ENCODE measurements around the gene CELSR1. TPM values are rescaled to one million over a fixed set of nuclear protein-coding genes. Genes with fewer than 3 reads are reported as not detected.

The CELSR1 gene
- total RNA-seq, 1 experiment from 2014 or later, result 37.6 TPM

DNA sequence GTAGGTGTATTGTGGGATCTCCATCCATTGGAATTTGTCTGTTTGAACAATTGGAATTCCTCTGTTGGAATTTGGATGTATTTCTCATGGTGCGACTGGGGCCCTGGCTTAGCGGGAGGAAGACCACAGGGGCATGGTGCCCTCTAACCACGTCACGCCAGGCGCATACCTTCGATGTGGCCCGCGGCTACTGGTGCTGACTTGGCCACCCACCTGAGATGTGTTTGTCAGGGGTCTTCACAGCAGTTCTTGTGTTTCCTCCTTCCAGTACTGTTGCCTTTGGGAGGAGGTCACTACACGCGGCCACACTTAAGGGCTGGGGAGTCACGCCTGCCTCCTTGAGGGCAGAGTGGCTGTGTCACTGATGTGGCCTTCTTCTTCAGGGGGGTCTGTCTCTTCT, 46.2 kb upstream of the CELSR1 start:
- no peak for DNase-seq
- H3K9me3 ChIP-seq (ENCODE audit: insufficient read depth, low read depth), result no peaks in the 10 kb centered on the region
- TF ChIP-seq, protein P1, sequence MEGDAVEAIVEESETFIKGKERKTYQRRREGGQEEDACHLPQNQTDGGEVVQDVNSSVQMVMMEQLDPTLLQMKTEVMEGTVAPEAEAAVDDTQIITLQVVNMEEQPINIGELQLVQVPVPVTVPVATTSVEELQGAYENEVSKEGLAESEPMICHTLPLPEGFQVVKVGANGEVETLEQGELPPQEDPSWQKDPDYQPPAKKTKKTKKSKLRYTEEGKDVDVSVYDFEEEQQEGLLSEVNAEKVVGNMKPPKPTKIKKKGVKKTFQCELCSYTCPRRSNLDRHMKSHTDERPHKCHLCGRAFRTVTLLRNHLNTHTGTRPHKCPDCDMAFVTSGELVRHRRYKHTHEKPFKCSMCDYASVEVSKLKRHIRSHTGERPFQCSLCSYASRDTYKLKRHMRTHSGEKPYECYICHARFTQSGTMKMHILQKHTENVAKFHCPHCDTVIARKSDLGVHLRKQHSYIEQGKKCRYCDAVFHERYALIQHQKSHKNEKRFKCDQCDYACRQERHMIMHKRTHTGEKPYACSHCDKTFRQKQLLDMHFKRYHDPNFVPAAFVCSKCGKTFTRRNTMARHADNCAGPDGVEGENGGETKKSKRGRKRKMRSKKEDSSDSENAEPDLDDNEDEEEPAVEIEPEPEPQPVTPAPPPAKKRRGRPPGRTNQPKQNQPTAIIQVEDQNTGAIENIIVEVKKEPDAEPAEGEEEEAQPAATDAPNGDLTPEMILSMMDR (conservative IDR thresholded peaks at IDR 0.05), result no peak
- peaks cover 72% of the 10 kb centered on the region for H4K20me1 ChIP-seq (ENCODE audit: insufficient read depth)
- peaks cover 8% of the 10 kb centered on the region; the same call in 1 of the 2 replicates for H3F3A ChIP-seq (ENCODE audit: insufficient read depth, low read depth)
- no peaks in the 10 kb centered on the region for H3K27me3 ChIP-seq (ENCODE audit: insufficient read depth, low read depth)
- POLR2A ChIA-PET (ENCODE audit: unreplicated experiment), result no interaction called here
- no peak overlapping the region for H2AFZ ChIP-seq
- H3K79me2 ChIP-seq (ENCODE audit: low read depth), result peaks cover 59% of the 10 kb centered on the region
- no peak overlapping the region for H3K4me2 ChIP-seq
- no peaks in the 10 kb centered on the region for H3K9me2 ChIP-seq (ENCODE audit: insufficient read depth)
- H3K4me3 ChIP-seq, result no peak overlapping the region
- H3K27ac ChIP-seq, result no peak overlapping the region
- H3K4me1 ChIP-seq (replicated peaks; ENCODE audit: insufficient read depth), result peaks cover 7% of the 10 kb centered on the region; the same call in 1 of the 2 replicates
- intact Hi-C loops (cut with micrococcal nuclease; ENCODE audit: unreplicated experiment), result no loop called here
- CTCF ChIA-PET, result no interaction called here
- peaks cover 12% of the 10 kb centered on the region; the same call in 1 of the 2 replicates for H3K36me3 ChIP-seq (ENCODE audit: low read depth)
- no TSS peak for BruUV-seq (replicated peaks)

DNA sequence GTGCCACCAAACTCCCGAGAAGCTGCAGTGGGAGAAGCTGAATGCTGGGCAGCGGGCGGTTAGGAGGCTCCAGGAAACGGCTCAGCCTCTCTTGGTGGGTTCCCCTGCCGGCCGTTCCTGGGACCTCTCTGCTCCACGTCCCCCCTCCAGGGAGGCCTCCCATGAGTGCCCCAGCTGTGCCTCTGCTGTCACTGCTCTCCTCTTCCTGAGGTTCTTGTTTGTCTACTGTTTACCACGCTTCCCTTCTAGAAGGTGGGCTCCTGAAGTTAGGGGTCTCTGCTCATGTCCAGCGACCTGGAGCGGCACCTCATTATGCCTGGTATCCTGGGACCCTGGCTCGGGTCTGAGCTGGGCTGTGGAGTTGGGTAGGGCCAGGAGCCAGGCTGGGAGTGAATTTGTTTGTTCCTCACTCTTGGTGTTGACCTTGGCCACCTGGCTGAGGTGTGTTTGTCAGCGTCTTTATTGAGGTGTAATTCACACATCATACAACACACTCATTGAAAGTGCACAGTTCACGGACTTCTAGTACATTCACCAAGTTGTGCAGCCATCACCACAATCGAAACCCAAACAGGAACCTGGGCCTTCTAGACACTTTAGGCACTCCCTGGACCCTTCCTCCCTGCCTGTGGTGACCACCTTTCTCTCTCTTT, 45.0 kb upstream of the CELSR1 start:
- peaks cover 15% of the 10 kb centered on the region for H3K4me1 ChIP-seq (replicated peaks; ENCODE audit: insufficient read depth)
- no peak overlapping the region for H2AFZ ChIP-seq
- H3F3A ChIP-seq (ENCODE audit: insufficient read depth, low read depth), result peaks cover 8% of the 10 kb centered on the region; the same call in 1 of the 2 replicates
- no peaks in the 10 kb centered on the region for H3K9me3 ChIP-seq (ENCODE audit: insufficient read depth, low read depth)
- H3K4me2 ChIP-seq, result no peak overlapping the region
- peak in 1 of 2 experiments; percentile 10 for DNase-seq
- no TSS peak for BruUV-seq (replicated peaks)
- TF ChIP-seq, protein P1 (conservative IDR thresholded peaks at IDR 0.05), result no peak
- TF ChIP-seq EZH2 (IDR thresholded peaks at IDR 0.05; ENCODE audit: low read depth), result no peak
- H3K9me2 ChIP-seq (ENCODE audit: insufficient read depth), result no peaks in the 10 kb centered on the region
- intact Hi-C loops (cut with micrococcal nuclease; ENCODE audit: unreplicated experiment), result no loop called here
- no peak overlapping the region for H3K4me3 ChIP-seq
- CTCF ChIA-PET, result no interaction called here
- POLR2A ChIA-PET (ENCODE audit: unreplicated experiment), result no interaction called here
- H3K36me3 ChIP-seq (ENCODE audit: low read depth), result peaks cover 12% of the 10 kb centered on the region; the same call in 1 of the 2 replicates
- H3K27me3 ChIP-seq (ENCODE audit: insufficient read depth, low read depth), result no peaks in the 10 kb centered on the region
- peaks cover 70% of the 10 kb centered on the region for H3K79me2 ChIP-seq (ENCODE audit: low read depth)
- H4K20me1 ChIP-seq (ENCODE audit: insufficient read depth), result peaks cover 73% of the 10 kb centered on the region
- H3K27ac ChIP-seq, result no peak overlapping the region

DNA sequence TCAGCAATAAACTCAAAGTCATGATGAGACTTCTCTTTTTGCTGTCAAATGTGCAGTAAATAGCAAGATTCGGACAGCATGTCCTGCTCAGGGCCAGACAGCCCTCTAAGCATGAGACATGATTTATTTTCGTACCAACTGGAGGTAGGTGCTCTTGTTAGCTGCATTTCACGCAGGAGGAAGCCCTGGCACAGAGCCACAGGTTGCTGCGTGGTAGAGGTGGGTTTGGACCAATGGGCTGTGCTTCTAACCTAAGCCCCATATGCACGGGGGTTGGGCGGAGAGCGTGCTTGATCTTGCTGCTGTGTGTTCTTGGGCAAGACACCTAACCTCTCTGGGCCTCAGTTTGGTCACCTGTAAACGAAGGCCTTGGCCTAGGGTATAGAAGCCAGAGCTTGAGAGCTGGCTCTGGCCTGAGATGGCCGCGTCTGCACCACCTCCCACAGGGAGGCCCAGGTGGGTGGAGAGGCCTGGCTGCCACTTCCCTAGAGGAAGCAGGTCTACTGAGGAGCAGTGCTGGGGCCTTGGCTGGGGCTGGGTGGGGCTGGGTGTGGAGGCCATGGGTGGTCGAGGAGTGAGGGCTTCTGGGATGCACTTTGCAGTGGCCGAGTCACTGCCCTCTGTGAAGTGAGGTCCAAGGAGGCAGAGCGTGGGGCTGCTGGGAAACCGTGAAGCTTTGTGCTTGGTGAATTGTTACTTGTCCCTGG, 44.3 kb upstream of the CELSR1 start:
- BruUV-seq (replicated peaks), result no TSS peak
- TF ChIP-seq, protein P1 (conservative IDR thresholded peaks at IDR 0.05), result no peak
- no peak for TF ChIP-seq EZH2 (IDR thresholded peaks at IDR 0.05; ENCODE audit: low read depth)
- DNase-seq, result peak in 1 of 2 experiments; percentile 21
- Histone ChIP-seq H3K36me3 (ENCODE audit: low read depth) (peaks cover 12% of the 10 kb centered on the region; the same call in 1 of the 2 replicates), H3K9me2 (ENCODE audit: insufficient read depth) (no peaks in the 10 kb centered on the region), H2AFZ (no peak overlapping the region), H3K9me3 (ENCODE audit: insufficient read depth, low read depth) (no peaks in the 10 kb centered on the region), H3K27ac (no peak overlapping the region), H3K79me2 (ENCODE audit: low read depth) (peaks cover 70% of the 10 kb centered on the region), H3K4me2 (no peak overlapping the region), H3K27me3 (ENCODE audit: insufficient read depth, low read depth) (no peaks in the 10 kb centered on the region), H3K4me1 (replicated peaks; ENCODE audit: insufficient read depth) (peaks cover 15% of the 10 kb centered on the region), H4K20me1 (ENCODE audit: insufficient read depth) (peaks cover 70% of the 10 kb centered on the region), H3K4me3 (no peak overlapping the region), H3F3A (ENCODE audit: insufficient read depth, low read depth) (peaks cover 8% of the 10 kb centered on the region; the same call in 1 of the 2 replicates)
- intact Hi-C loops (cut with micrococcal nuclease; ENCODE audit: unreplicated experiment), result no loop called here
- POLR2A ChIA-PET (ENCODE audit: unreplicated experiment), result no interaction called here
- CTCF ChIA-PET, result no interaction called here
